Rectal smooth muscle tissue (tissue), 1 donor: ENCODE measurements around the gene MED16.
"Not testable (repeated sequence)": the region's sequence is repeated elsewhere in the genome, so short reads cannot be mapped to it uniquely, and the experiment has no call there.

Experiments used
- H3K27ac ChIP-seq: one replicate; pipeline ENCODE4 v1.7.0; 2013; ENCODE audit warnings: low read depth, low read length, inconsistent platforms
- H3K27me3 ChIP-seq: one replicate; pipeline ENCODE4 v1.7.0; 2013; ENCODE audit warnings: low read length; ENCODE audit not compliant: control insufficient read depth, insufficient read depth
- H3K36me3 ChIP-seq: one replicate; pipeline ENCODE4 v1.7.0; 2013; ENCODE audit warnings: low read length; ENCODE audit not compliant: control insufficient read depth, insufficient read depth
- H3K4me1 ChIP-seq: one replicate; pipeline ENCODE4 v1.7.0; 2013; ENCODE audit warnings: low read length; ENCODE audit not compliant: control insufficient read depth, insufficient read depth
- H3K4me3 ChIP-seq: one replicate; pipeline ENCODE4 v1.7.0; 2013; ENCODE audit warnings: low read length
- H3K9ac ChIP-seq: one replicate; pipeline ENCODE4 v1.7.0; 2013; ENCODE audit warnings: low read length

Gene MED16

DNA sequence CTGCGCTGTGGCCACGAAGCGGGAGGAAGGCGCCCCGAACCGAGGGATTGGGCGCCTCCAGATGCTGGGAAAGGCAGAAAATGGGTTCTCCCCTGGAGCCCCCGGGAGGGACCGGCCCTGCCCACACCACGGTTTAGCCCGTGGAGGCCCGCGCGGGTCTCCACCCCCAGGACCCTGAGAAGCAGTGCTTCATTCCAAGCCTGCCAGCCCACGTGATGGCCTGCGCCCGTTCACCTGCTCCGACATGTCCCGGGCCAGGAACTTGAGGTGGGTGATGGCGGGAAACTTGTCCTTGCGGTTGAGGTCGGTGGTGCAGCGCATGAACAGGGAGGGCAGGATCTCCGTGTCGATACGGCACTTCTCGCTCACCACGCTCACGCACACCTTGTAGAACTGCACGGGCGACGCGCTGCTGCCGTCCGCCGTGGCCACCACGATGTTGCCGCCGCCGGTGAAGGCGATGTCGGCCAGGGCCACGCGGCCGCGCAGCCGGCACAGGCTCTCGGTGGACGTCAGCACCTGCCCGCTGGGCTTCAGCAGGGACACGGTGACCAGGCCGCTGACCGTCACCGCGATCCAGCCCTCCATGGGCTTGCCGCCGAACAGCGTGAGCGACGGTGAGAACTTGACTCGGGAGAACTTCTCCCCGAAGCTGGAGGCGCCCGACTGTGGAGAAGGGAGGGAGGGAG lies 7.3 kb downstream of the MED16 start:
- H3K4me1 ChIP-seq = no peaks in the 10 kb centered on the region
- H3K36me3 ChIP-seq = peaks cover 24% of the 10 kb centered on the region
- no peak overlapping the region for H3K27ac ChIP-seq
- no peaks in the 10 kb centered on the region for H3K27me3 ChIP-seq
- H3K9ac ChIP-seq = no peak overlapping the region
- H3K4me3 ChIP-seq = no peak overlapping the region

DNA sequence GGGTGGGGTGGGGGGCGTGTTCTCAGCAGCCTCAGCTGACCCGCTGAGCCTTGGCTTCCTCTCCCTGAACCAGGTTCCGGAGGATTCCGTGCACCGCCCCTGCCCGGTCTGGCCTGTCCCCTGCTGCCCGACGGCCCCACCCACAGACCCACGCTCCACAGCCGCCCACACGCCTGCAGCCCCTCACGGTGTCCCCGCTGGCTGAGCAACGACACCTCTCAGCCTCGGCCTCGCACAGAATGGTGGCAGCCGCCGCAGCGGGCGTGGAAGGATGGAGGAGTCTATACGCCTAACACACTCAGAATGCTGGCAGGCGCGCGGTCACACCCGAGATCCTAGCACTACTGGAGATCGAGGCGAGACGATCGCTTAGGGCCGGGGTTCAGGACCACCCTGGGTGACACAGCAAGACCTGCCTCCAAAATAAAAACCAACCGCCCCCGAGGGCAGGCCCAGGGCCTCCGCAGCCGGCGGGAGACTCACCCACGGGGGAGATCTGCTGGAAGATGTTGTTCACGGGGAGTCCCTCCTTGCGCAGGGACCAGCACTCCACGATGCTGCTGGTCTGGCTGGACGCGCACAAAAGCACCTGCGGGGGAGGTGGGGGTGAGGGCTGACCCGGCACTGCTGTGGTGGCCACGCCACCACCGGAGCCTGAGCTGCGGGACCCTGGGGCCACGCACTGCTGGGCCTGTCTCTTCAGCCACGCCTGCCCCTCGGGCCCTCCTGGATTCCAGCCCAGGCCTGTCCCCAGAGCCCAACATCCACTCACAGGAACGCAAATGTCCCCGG lies 8.4 kb downstream of the MED16 start:
- Histone ChIP-seq H3K27me3 (no peaks in the 10 kb centered on the region), H3K4me1 (no peaks in the 10 kb centered on the region), H3K36me3 (peaks cover 25% of the 10 kb centered on the region), H3K9ac (no peak overlapping the region), H3K27ac (no peak overlapping the region), H3K4me3 (no peak overlapping the region)

DNA sequence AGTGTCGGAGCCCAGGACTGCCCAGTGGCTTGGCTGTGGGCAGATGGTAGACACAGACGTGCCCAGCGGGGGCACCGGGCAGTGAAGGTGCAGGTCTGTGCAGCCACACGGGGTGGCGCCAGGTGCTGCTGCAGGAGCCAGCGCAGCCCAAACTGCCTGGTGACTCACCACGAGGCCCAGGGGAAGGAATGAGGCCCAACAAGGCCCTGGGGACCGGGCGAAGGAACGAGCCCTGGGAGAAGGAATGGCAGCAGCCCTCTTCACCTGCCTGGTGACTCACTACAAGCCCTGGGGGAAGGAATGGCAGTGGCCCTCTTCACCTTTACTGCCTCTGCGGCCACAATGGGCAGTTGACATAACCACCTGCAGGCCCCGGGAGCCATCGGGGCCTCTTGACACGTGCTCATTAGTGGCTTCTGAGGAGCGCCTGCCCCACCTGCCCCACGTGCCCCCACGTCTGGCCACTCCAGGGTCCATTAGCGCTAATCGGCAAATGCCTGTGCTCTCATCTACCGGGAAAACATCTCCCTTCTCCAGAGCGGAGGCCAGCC lies 9.3 kb downstream of the MED16 start:
- Histone ChIP-seq H3K9ac (no peak overlapping the region), H3K4me3 (no peak overlapping the region), H3K36me3 (peaks cover 22% of the 10 kb centered on the region), H3K27ac (no peak overlapping the region), H3K27me3 (no peaks in the 10 kb centered on the region), H3K4me1 (no peaks in the 10 kb centered on the region)

DNA sequence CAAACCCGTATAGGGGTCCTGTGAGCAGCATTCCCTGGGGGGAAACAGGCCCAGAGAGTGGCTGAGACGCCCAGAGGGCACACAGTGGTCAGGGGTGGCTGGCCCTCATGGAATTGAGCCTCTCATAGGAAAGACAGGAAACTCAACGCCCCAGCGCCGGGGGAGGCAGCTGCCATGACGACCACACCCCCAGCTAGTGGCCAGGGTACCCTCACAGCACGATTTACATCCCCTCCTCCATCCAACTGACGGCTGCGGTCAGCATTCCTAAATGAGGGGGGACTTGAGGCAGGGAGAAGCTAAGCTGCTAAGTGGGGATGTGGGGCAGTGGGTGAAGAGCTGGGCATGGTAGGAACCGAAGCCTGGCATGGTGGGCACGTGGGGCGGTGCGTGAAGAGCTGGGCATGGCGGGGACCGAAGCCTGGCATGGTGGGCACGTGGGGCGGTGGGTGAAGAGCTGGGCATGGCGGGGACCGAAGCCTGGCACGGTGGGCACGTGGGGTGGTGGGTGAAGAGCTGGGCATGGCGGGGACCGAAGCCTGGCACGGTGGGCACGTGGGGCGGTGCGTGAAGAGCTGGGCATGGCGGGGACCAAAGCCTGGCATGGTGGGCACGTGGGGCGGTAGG lies 10.0 kb downstream of the MED16 start:
- Histone ChIP-seq H3K27me3 (no peaks in the 10 kb centered on the region), H3K4me1 (no peaks in the 10 kb centered on the region), H3K36me3 (peaks cover 22% of the 10 kb centered on the region), H3K27ac (no peak overlapping the region), H3K4me3 (no peak overlapping the region), H3K9ac (no peak overlapping the region)

DNA sequence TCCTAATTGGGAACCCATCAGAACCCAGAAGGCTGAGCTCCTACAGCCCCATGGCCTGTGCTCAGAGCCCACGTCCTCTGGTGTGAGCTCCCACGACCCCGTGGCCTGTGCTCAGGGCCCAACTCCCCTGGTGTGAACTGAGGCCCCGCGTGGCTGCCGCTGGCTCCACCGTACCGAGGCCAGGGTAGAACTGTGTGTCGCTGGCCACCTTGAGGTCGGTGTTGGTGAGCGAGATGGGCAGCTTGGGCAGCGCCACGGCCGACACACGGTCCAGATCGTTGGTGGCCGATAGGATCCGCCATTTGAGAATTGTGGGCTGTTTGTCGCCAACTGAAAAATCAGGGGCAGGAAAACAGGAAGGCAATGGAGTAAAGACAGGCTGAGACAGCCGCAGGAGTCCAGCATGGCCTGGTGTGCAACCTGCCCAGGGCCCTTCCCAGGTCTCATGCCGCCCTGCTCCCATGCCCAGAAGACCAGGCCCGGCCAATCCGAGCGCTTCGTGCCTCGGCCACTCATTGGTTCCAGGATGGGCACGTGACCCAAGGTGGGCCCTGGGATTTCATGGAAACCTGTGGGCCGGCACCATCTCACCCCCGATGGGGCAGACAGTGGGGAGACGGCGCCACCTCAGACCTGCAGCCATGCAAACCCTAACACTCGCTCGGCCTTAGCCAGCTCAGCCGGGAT lies 11.5 kb downstream of the MED16 start:
- Histone ChIP-seq H3K36me3 (peaks cover 24% of the 10 kb centered on the region), H3K4me1 (no peaks in the 10 kb centered on the region), H3K27ac (no peak overlapping the region)

DNA sequence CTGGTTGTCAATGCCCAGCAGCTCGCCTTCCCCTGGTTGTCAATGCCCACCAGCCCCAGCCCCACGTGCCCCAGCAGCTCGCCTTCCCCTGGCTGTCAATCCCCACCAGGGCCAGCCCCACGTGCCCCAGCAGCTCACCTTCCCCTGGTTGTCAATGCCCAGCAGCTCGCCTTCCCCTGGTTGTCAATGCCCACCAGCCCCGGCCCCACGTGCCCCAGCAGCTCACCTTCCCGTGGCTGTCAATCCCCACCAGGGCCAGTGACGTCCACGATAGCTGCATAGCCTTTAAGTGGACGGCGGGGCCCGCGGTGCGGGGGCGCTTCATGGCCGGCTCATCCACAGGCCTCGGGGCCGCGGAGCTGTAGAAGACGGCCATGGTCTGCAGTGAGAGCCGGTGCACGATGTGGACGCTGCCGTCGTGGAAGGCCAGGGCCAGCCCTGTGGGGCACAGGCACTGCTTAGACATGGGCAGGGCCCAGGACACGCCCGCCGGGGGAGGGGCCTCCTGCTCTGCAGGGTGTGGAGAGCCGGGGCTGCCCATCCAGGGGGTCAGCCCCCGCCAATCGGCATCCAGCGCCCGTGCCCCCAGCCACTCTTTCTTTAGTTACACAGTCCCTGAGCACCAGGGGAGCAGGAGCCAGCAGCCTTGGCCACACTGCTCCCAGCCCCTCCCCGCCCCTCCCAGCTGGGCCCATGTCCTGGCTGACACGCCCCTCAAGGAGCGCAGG lies 13.1 kb downstream of the MED16 start:
- H3K36me3 ChIP-seq = peaks cover 27% of the 10 kb centered on the region

More for the DNA sequence above, 11.5 kb downstream of the MED16 start:
- H3K27me3 ChIP-seq = no peaks in the 10 kb centered on the region
- H3K4me3 ChIP-seq = no peak overlapping the region
- H3K9ac ChIP-seq = no peak overlapping the region

DNA sequence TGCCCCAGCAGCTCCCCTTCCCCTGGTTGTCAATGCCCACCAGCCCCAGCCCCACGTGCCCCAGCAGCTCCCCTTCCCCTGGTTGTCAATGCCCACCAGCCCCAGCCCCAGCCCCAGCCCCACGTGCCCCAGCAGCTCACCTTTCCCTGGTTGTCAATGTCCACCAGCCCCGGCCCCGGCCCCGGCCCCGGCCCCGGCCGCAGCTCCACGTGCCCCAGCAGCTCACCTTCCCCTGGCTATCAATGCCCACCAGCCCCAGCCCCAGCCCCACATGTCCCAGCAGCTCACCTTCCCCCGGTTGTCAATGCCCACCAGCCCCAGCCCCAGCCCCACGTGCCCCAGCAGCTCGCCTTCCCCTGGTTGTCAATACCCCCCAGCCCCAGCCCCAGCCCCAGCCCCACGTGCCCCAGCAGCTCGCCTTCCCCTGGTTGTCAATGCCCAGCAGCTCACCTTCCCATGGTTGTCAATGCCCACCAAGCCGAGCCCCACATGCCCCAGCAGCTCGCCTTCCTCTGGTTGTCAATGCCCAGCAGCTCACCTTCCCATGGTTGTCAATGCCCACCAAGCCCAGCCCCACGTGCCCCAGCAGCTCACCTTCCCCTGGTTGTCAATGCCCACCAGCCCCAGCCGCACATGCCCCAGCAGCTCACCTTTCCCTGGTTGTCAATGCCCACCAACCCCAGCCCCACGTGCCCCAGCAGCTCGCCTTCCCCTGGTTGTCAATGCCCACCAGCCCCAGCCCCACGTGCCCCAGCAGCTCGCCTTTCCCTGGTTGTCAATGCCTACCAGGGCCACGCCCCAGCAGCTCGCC lies 14.0 kb downstream of the MED16 start:
- not testable (repeated sequence) for H3K27me3 ChIP-seq, H3K9ac ChIP-seq, H3K4me1 ChIP-seq, H3K27ac ChIP-seq, H3K4me3 ChIP-seq
- peaks cover 28% of the 10 kb centered on the region for H3K36me3 ChIP-seq

More for the DNA sequence above, 13.1 kb downstream of the MED16 start:
- no peak overlapping the region for H3K27ac ChIP-seq
- H3K9ac ChIP-seq = no peak overlapping the region
- no peaks in the 10 kb centered on the region for H3K27me3 ChIP-seq
- no peak overlapping the region for H3K4me3 ChIP-seq
- no peaks in the 10 kb centered on the region for H3K4me1 ChIP-seq

DNA sequence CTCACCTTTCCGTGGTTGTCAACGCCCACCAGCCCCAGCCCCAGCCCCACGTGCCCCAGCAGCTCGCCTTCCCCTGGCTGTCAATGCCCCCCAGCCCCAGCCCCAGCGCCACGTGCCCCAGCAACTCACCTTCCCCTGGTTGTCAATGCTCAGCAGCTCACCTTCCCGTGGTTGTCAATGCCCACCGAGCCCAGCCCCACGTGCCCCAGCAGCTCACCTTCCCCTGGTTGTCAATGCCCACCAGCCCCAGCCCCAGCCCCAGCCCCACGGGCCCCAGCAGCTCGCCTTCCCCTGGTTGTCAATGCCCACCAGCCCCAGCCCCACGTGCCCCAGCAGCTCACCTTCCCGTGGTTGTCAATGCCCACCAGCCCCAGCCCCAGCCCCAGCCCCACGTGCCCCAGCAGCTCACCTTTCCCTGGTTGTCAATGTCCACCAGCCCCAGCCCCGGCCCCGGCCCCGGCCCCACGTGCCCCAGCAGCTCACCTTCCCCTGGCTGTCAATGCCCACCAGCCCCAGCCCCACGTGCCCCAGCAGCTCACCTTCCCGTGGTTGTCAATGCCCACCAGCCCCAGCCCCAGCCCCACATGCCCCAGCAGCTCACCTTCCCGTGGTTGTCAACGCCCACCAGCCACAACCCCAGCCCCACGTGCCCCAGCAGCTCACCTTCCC lies 14.9 kb downstream of the MED16 start:
- not testable (repeated sequence) for H3K4me3 ChIP-seq, H3K9ac ChIP-seq, H3K27ac ChIP-seq, H3K27me3 ChIP-seq, H3K4me1 ChIP-seq
- H3K36me3 ChIP-seq = peaks cover 27% of the 10 kb centered on the region

DNA sequence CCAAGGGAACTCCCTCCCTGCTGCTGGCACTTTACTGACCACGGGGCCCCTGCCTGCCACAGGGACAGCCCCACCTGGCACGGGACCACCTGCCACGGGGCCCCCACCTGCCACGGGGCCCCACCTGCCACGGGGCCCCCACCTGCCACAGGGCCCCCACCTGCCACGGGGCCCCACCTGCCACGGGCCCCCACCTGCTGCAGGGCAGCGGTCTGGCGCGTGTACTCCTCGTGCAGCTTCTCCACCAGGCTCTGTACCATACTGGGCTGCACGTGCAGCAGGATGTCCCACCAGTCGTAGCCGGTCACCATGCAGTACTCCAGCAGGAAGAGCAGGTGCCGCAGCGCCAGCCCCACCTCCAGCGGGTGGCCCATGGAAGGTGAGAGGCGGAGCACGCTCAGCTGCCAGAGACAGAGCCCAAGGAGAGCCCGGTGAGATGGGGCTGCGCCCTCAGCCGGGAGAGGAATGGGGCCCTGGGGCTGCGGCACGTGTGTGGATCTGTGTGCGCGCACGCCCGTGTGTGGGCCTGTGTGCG lies 16.1 kb downstream of the MED16 start:
- H3K36me3 ChIP-seq = peaks cover 21% of the 10 kb centered on the region
- no peak overlapping the region for H3K4me3 ChIP-seq
- H3K27me3 ChIP-seq = no peaks in the 10 kb centered on the region
- peaks cover 4% of the 10 kb centered on the region for H3K4me1 ChIP-seq
- no peak overlapping the region for H3K27ac ChIP-seq
- H3K9ac ChIP-seq = no peak overlapping the region

DNA sequence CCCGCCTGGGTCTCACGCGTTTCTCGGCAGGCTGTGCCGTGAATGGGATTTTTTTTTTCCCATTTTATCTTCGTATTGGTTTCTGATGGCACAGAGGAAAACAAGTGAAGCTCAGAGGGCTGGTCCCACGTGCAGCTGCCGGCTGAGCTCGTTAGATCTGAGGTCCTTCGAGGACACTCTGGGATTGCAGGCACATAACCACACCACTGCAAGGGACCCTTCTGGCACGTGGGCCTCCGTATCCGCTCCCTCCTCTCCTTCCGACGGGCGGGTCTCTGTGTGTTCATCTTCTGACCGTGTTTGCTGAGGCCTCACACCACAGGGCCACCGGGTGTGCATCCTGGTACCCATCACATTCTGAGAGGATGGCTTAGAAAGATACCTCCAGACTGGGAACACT lies 16.9 kb downstream of the MED16 start:
- H3K27me3 ChIP-seq = no peaks in the 10 kb centered on the region
- H3K36me3 ChIP-seq = peaks cover 17% of the 10 kb centered on the region
- no peak overlapping the region for H3K9ac ChIP-seq
- no peak overlapping the region for H3K4me3 ChIP-seq
- H3K27ac ChIP-seq = no peak overlapping the region
- H3K4me1 ChIP-seq = peaks cover 9% of the 10 kb centered on the region
